Measurements from ENCODE around the gene IL17C.

DNA sequence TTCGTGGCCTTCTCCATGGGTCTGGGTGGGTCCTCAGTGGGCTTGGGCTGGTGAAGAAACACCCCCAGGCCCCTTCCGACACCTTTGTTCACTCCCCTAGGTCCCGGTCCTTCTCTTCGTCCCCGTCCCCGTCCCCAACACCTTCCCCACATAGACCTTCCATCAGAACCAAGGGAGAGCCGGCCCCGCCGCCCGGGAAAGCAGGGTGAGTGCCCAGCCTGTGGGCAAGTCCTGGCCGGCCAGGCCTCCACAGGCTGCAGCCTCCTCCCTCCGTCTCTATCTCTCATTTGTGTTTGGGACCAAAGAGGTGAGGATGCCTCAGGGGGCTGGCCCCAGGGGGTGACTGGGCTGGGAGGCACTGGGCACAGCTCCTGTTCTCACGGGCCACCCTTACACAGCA lies 14.5 kb upstream of the IL17C start:
- TF ChIP-seq, protein P1, sequence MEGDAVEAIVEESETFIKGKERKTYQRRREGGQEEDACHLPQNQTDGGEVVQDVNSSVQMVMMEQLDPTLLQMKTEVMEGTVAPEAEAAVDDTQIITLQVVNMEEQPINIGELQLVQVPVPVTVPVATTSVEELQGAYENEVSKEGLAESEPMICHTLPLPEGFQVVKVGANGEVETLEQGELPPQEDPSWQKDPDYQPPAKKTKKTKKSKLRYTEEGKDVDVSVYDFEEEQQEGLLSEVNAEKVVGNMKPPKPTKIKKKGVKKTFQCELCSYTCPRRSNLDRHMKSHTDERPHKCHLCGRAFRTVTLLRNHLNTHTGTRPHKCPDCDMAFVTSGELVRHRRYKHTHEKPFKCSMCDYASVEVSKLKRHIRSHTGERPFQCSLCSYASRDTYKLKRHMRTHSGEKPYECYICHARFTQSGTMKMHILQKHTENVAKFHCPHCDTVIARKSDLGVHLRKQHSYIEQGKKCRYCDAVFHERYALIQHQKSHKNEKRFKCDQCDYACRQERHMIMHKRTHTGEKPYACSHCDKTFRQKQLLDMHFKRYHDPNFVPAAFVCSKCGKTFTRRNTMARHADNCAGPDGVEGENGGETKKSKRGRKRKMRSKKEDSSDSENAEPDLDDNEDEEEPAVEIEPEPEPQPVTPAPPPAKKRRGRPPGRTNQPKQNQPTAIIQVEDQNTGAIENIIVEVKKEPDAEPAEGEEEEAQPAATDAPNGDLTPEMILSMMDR (IDR thresholded peaks at IDR 0.05; ENCODE audit: low read depth, low read length, poor library complexity, severe bottlenecking): no peak
- TF ChIP-seq EZH2phosphoT487 (IDR thresholded peaks at IDR 0.05; ENCODE audit: borderline replicate concordance, low read length): no peak

Data from DOHH2 (cell line).